HepG2 (cell line): Measurements from ENCODE around the gene ZNF419. TPM values are rescaled to one million over a fixed set of nuclear protein-coding genes. Genes with fewer than 3 reads are reported as not detected.
"Not testable (repeated sequence)": the region's sequence is repeated elsewhere in the genome, so short reads cannot be mapped to it uniquely, and the experiment has no call there.

Experiments
- ARID5B ChIP-seq: IDR thresholded peaks from 2 replicates; pipeline ENCODE4 v1.4.0; 2020; ENCODE audit warnings: mild to moderate bottlenecking, missing genetic modification reagents
- CREM ChIP-seq, 2 experiments: sonication (generic) in 1 of 2; formaldehyde crosslinking in 1 of 2; IDR thresholded peaks; 2 replicates each; pipeline versions ENCODE4 v1.4.0 to v1.6.1; 2016 to 2020; ENCODE audit warnings: antibody characterized with exemption in 1 of 2, mild to moderate bottlenecking in 1 of 2, missing genetic modification reagents in 1 of 2
- POLR2A ChIP-seq, 2 experiments: IDR thresholded peaks; 2 replicates each; pipeline ENCODE4 v1.6.1; 2011; ENCODE audit warnings: low read depth in 2 of 2, low read length in 2 of 2, mild to moderate bottlenecking in 1 of 2, moderate library complexity in 1 of 2; ENCODE audit not compliant: insufficient read depth in 1 of 2
- SALL1 ChIP-seq: sonication (generic); formaldehyde crosslinking; IDR thresholded peaks from 2 replicates; pipeline ENCODE4 v1.8.0; 2022; ENCODE audit warnings: mild to moderate bottlenecking, missing genetic modification reagents
- TBL1XR1 ChIP-seq: fragments of 150-350 bp; IDR thresholded peaks from 2 replicates; pipeline ENCODE4 v1.6.1; 2014; ENCODE audit warnings: borderline replicate concordance, low read length; ENCODE audit not compliant: partially characterized antibody
- TBX3 ChIP-seq: fragments of 450-650 bp; IDR thresholded peaks from 2 replicates; pipeline ENCODE4 v1.6.1; 2017; ENCODE audit warnings: antibody characterized with exemption, mild to moderate bottlenecking, inconsistent platforms, borderline replicate concordance
- YEATS2 ChIP-seq: sonication (generic); formaldehyde crosslinking; IDR thresholded peaks from 2 replicates; pipeline ENCODE4 v1.4.0; 2020; ENCODE audit warnings: missing genetic modification reagents, borderline replicate concordance
- ZBTB40 ChIP-seq, 2 experiments: fragments of 450-650 bp in 1 of 2; sonication (generic) in 1 of 2; formaldehyde crosslinking in 1 of 2; IDR thresholded peaks; 2 replicates each; pipeline versions ENCODE4 v1.6.1 to v1.8.0; 2016 to 2022; ENCODE audit warnings: antibody characterized with exemption in 1 of 2, mild to moderate bottlenecking in 1 of 2, missing genetic modification reagents in 1 of 2
- ZMYM4 ChIP-seq: sonication (generic); formaldehyde crosslinking; IDR thresholded peaks from 2 replicates; pipeline ENCODE4 v1.8.1; 2023; ENCODE audit warnings: mild to moderate bottlenecking, missing genetic modification reagents
- polyA plus RNA-seq, 8 experiments: library from polyadenylated mRNA; depleted of rRNA in 3 of 8; stranded (reverse) in 7 of 8; unstranded in 1 of 8; fragments of >200 nt; fragmentation: Illumina TruSeq in 4 of 8; extraction: Trizol in 4 of 8; gene quantifications; 2 replicates each; pipeline versions ENCODE4 v1.2.1 to v1.2.3, GENCODE V29; 2011 to 2016; ENCODE audit warnings: low read depth in 4 of 8, missing spikeins in 1 of 8, mixed read lengths in 1 of 8; ENCODE audit not compliant: insufficient read depth in 1 of 8
- total RNA-seq, 5 experiments: library from RNA; depleted of rRNA; stranded (reverse); fragments of >200 nt; fragmentation: Illumina TruSeq; extraction: Trizol; gene quantifications; 2 replicates each; pipeline ENCODE4 v1.2.3, GENCODE V29; 2016; ENCODE audit warnings: low read depth in 1 of 5

ZNF419 gene
- total and polyA plus RNA-seq, 2 of the 13 experiments (the other 11 are each of a cell fraction or from before 2014, with no cell fraction given): 8.5 to 8.8 TPM

- TF ChIP-seq ZMYM4 (CRISPR knock-in tag) (peak; percentile 17; the same call in 1 of the 2 replicates), ZBTB40 (IDR thresholded peaks at IDR 0.05) (peak; percentile 51), ARID5B (CRISPR knock-in tag) (peak; percentile 38; the same call in 1 of the 2 replicates), TBL1XR1 (peak; percentile 70), TBX3 (peak; percentile 44; the same call in 1 of the 2 replicates), POLR2A (IDR thresholded peaks at IDR 0.05; ENCODE audit: insufficient read depth in 1 of 2, low read depth in 2 of 2, low read length in 2 of 2) (peak; percentile 77 to 81), CREM (IDR thresholded peaks at IDR 0.05) (peak; percentile 96), SALL1 (CRISPR knock-in tag) (peak; percentile 54), YEATS2 (CRISPR knock-in tag) (peak; percentile 91)
- not testable (repeated sequence) for TF ChIP-seq ZBTB40, CREM (CRISPR knock-in tag; IDR thresholded peaks at IDR 0.05)
Observed at GRCh38 chr19:57487477-57488298, at the start of gene ZNF419 (continued).
